GM19438 (cell line): ENCODE measurements around the gene HOXD1.

ENCODE experiments used
- ATAC-seq: cut with Tn5 transposase; IDR thresholded peaks from one replicate; pipeline ENCODE4 v1.9.1; 2021; ENCODE audit warnings: low read depth; ENCODE audit not compliant: unreplicated experiment

HOXD1 gene

DNA sequence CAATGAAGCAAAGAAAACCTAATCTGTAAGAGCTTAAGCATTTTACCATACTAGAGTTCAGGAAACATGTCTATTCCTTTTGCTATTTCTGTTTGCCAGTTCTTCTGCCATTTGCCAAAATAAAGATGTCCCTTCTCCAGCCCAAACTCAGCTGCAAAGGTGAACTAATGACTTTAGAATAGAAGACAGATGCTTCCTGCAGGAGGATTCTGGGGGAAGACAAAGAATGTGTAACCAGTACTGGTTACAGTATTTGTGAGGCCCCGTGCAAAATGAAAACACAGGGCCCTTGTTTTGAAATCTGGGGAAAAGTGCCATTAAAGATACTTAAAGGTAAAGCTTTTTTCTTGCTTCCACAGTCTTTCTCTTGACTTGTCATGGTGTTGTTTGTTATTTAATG is 46.5 kb downstream of the HOXD1 start:
- no peak for ATAC-seq

GRCh38 chr2:176237456-176237855 is 49.0 kb downstream of the HOXD1 start:
- ATAC-seq, result no peak

DNA sequence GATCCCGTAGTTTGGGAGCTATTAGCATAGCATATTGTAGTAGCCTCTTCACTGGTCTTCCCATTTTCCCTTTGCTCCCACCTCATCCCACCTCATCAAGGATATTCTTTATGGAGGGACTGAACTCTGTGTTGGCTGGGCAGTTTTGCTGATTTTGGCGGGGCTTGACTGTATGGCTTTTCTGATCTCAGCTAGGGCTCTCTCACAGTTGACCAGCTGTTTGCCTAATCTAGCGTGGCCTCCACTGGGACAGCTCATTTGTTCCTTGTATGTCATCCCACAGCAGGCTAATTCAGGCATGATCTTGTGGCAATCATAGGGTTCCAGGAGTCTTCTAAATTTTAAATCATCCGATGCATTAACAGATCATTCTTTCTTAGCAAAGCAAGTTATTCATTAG is 50.6 kb downstream of the HOXD1 start:
- no peak for ATAC-seq

DNA sequence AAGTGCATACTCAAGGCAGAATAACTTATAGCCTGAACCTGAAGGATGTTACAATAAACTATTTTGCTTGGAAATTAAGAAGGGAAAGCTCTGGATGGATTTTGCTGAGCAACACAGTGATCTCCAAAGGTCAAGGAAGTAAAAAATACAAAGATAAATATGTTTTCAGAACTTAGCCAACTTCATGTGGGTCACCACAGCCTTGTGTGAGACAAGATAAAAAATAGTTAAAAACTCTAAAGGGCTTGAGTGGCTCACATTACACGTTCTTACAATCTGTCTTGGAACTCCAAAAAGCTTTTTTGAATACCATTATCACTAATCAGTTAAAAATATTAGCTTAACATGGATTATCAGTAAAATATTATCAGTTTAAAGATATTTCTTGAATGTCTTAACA is 51.8 kb downstream of the HOXD1 start:
- ATAC-seq, result no peak
